ENCODE results near the gene HEBP1.

The HEBP1 gene

GRCh38 chr12:13023811-13024530 is 23.9 kb upstream of the HEBP1 start:
- DNase-seq (ENCODE audit: low spot score) = no peak

- no peak for DNase-seq (ENCODE audit: low spot score)
These were observed 22.8 kb upstream of the HEBP1 start for GRCh38 chr12:13022851-13023271.

GRCh38 chr12:13011098-13011497 is 11.0 kb upstream of the HEBP1 start:
- DNase-seq (ENCODE audit: low spot score) = no peak

GRCh38 chr12:13008741-13009380 is 8.8 kb upstream of the HEBP1 start:
- DNase-seq (ENCODE audit: low spot score) = no peak

- no peak for DNase-seq (ENCODE audit: low spot score)
These were observed 7.6 kb upstream of the HEBP1 start for GRCh38 chr12:13007496-13008233.

GRCh38 chr12:13005649-13006048 is 5.6 kb upstream of the HEBP1 start:
- DNase-seq (ENCODE audit: low spot score) = no peak

- no peak for DNase-seq (ENCODE audit: low spot score)
These were observed 4.9 kb upstream of the HEBP1 start for GRCh38 chr12:13004986-13005385.

GRCh38 chr12:13004361-13004760 is 4.3 kb upstream of the HEBP1 start:
- no peak for DNase-seq (ENCODE audit: low spot score)

- no peak for DNase-seq (ENCODE audit: low spot score)
These were observed 2.4 kb upstream of the HEBP1 start for GRCh38 chr12:13002301-13003097.

- DNase-seq (ENCODE audit: low spot score) = no peak
These were observed 1.6 kb upstream of the HEBP1 start for GRCh38 chr12:13001775-13002040.

- peak; percentile 73 for DNase-seq (ENCODE audit: low spot score)
These were observed 1.1 kb upstream of the HEBP1 start for GRCh38 chr12:13000925-13001774.

- DNase-seq (ENCODE audit: low spot score) = peak; percentile 59
These were observed 505 bp upstream of the HEBP1 start for GRCh38 chr12:13000616-13000924.

- DNase-seq (ENCODE audit: low spot score) = no peak
These were observed 650 bp downstream of the HEBP1 start for GRCh38 chr12:12999271-12999958.

- DNase-seq (ENCODE audit: low spot score) = no peak
These were observed 1.8 kb downstream of the HEBP1 start for GRCh38 chr12:12998248-12998647.

GRCh38 chr12:12997734-12998133 is 2.3 kb downstream of the HEBP1 start:
- no peak for DNase-seq (ENCODE audit: low spot score)

GRCh38 chr12:12997156-12997555 is 2.9 kb downstream of the HEBP1 start:
- DNase-seq (ENCODE audit: low spot score) = no peak

- DNase-seq (ENCODE audit: low spot score) = no peak
These were observed 3.9 kb downstream of the HEBP1 start for GRCh38 chr12:12996209-12996608.

- DNase-seq (ENCODE audit: low spot score) = no peak
These were observed 5.0 kb downstream of the HEBP1 start for GRCh38 chr12:12995088-12995487.

- no peak for DNase-seq (ENCODE audit: low spot score)
These were observed 6.7 kb downstream of the HEBP1 start for GRCh38 chr12:12993367-12993766.

- DNase-seq (ENCODE audit: low spot score) = no peak
These were observed 7.5 kb downstream of the HEBP1 start for GRCh38 chr12:12992418-12993130.

Measured in globus pallidus (tissue), 1 donor.